IMR-90 (cell line): Measurements from ENCODE around the gene RASL11B. TPM values are rescaled to one million over a fixed set of nuclear protein-coding genes. Genes with fewer than 3 reads are reported as not detected.

Source experiments
- ATAC-seq: fragments of 200-7000 bp; cut with Tn5 transposase; 2 replicates; pipeline ENCODE4 v1.9.1; 2020; ENCODE audit warnings: low read depth, mild to moderate bottlenecking, moderate library complexity
- BruUV-seq: library from RNA; stranded (reverse); fragments of 400-500 nt; replicated peaks from 2 replicates; lab custom pipeline; 2021; lab: Mats Ljungman, UMichigan
- CTCF ChIA-PET: fragments of 300-600 bp; formaldehyde crosslinking; extraction: SDS; loops from one replicate; lab custom pipeline; 2021; ENCODE audit warnings: antibody characterized with exemption; lab: Yijun Ruan, JAX
- POLR2A ChIA-PET: fragments of 300-600 bp; sonication (Branson Sonifier 250); formaldehyde crosslinking; loops from one replicate; lab custom pipeline; 2022; ENCODE audit warnings: antibody characterized with exemption; ENCODE audit not compliant: unreplicated experiment; lab: Charles Lee
- DNase-seq: peaks from one replicate; pipeline ENCODE4 v3.0.0; 2013
- H2AFZ ChIP-seq: replicated peaks from 2 replicates; pipeline ENCODE3; 2013; ENCODE audit warnings: low read length, mild to moderate bottlenecking; ENCODE audit not compliant: poor library complexity
- H2AK5ac ChIP-seq: 2 replicates; pipeline ENCODE4 v1.6.1; 2013; ENCODE audit warnings: low read depth, low read length, inconsistent platforms
- H2AK9ac ChIP-seq: replicated peaks from 2 replicates; pipeline ENCODE3; 2013; ENCODE audit warnings: mild to moderate bottlenecking, low read depth, low read length, moderate library complexity; ENCODE audit not compliant: poor library complexity
- H2BK120ac ChIP-seq: 2 replicates; pipeline ENCODE4 v1.6.1; 2013; ENCODE audit warnings: low read depth, low read length, inconsistent platforms
- H2BK15ac ChIP-seq: 3 replicates; pipeline ENCODE4 v1.6.1; 2013; ENCODE audit warnings: low read depth, low read length, inconsistent platforms
- H2BK20ac ChIP-seq: 2 replicates; pipeline ENCODE4 v1.6.1; 2013; ENCODE audit warnings: low read depth, mild to moderate bottlenecking, inconsistent platforms, low read length, moderate library complexity
- H2BK5ac ChIP-seq: 2 replicates; pipeline ENCODE4 v1.6.1; 2013; ENCODE audit warnings: mild to moderate bottlenecking, low read depth, low read length, inconsistent platforms; ENCODE audit not compliant: poor library complexity, severe bottlenecking
- H3K14ac ChIP-seq: replicated peaks from 2 replicates; pipeline ENCODE4 v1.6.1; 2013; ENCODE audit warnings: low read depth, low read length, inconsistent platforms
- H3K18ac ChIP-seq: 2 replicates; pipeline ENCODE4 v1.6.1; 2013; ENCODE audit warnings: low read depth, low read length, control low read depth
- H3K23ac ChIP-seq: 2 replicates; pipeline ENCODE4 v1.6.1; 2013; ENCODE audit warnings: low read depth, low read length, inconsistent platforms
- H3K27ac ChIP-seq: 2 replicates; pipeline ENCODE4 v1.5.1; 2013; ENCODE audit warnings: mild to moderate bottlenecking, control low read depth, low read length; ENCODE audit not compliant: insufficient read depth
- H3K27me3 ChIP-seq: 2 replicates; pipeline ENCODE4 v1.6.1; 2013; ENCODE audit warnings: low read length; ENCODE audit not compliant: control insufficient read depth, insufficient read depth
- H3K36me3 ChIP-seq: 2 replicates; pipeline ENCODE4 v1.6.1; 2013; ENCODE audit warnings: low read length, mixed read lengths; ENCODE audit not compliant: control insufficient read depth, insufficient read depth
- H3K4ac ChIP-seq: 2 replicates; pipeline ENCODE4 v1.6.1; 2013; ENCODE audit warnings: low read depth, low read length, inconsistent platforms
- H3K4me1 ChIP-seq: 2 replicates; pipeline ENCODE4 v1.6.1; 2013; ENCODE audit warnings: low read length, mixed read lengths; ENCODE audit not compliant: control insufficient read depth, insufficient read depth
- H3K4me2 ChIP-seq: 2 replicates; pipeline ENCODE4 v1.6.1; 2013; ENCODE audit warnings: low read depth, mild to moderate bottlenecking, control low read depth, low read length, moderate library complexity
- H3K4me3 ChIP-seq: 2 replicates; pipeline ENCODE4 v1.5.1; 2013; ENCODE audit warnings: low read depth, mild to moderate bottlenecking, control low read depth, low read length, moderate library complexity; ENCODE audit not compliant: insufficient read depth
- H3K56ac ChIP-seq: 2 replicates; pipeline ENCODE4 v1.6.1; 2013; ENCODE audit warnings: low read length, inconsistent platforms; ENCODE audit not compliant: insufficient read depth; ENCODE audit errors: extremely low read depth
- H3K79me1 ChIP-seq, 2 experiments: 2 replicates each; pipeline ENCODE4 v1.6.1; 2013; ENCODE audit warnings: low read length in 2 of 2, inconsistent platforms in 1 of 2, low read depth in 1 of 2
- H3K9ac ChIP-seq: 2 replicates; pipeline ENCODE4 v1.6.1; 2013; ENCODE audit warnings: low read depth, low read length, control low read depth
- H3K9me1 ChIP-seq: 2 replicates; pipeline ENCODE4 v1.6.1; 2013; ENCODE audit warnings: low read length, inconsistent platforms; ENCODE audit not compliant: insufficient read depth
- H3K9me3 ChIP-seq: 2 replicates; pipeline ENCODE4 v1.6.1; 2013; ENCODE audit warnings: low read length; ENCODE audit not compliant: control insufficient read depth, insufficient read depth
- H4K20me1 ChIP-seq: 2 replicates; pipeline ENCODE4 v1.6.1; 2013; ENCODE audit warnings: low read length, inconsistent platforms; ENCODE audit not compliant: insufficient read depth
- H4K5ac ChIP-seq: 2 replicates; pipeline ENCODE4 v1.6.1; 2013; ENCODE audit warnings: mild to moderate bottlenecking, low read depth, low read length, control low read depth
- H4K8ac ChIP-seq, 2 experiments: 2 replicates each; pipeline ENCODE4 v1.6.1; 2013; ENCODE audit warnings: low read depth in 2 of 2, low read length in 2 of 2, control low read depth in 1 of 2, inconsistent platforms in 1 of 2
- H4K91ac ChIP-seq: 2 replicates; pipeline ENCODE4 v1.6.1; 2013; ENCODE audit warnings: low read depth, low read length, inconsistent platforms; ENCODE audit not compliant: insufficient read depth
- BHLHE40 ChIP-seq: fragments of 150-350 bp; IDR thresholded peaks from 2 replicates; pipeline ENCODE4 v1.6.1; 2016; ENCODE audit warnings: mild to moderate bottlenecking, low read depth, low read length
- CEBPB ChIP-seq: IDR thresholded peaks from 2 replicates; pipeline ENCODE4 v1.6.1; 2012; ENCODE audit warnings: low read depth, low read length, improper control_type of control experiment
- CHD1 ChIP-seq: IDR thresholded peaks from 2 replicates; pipeline ENCODE4 v1.6.1; 2012; ENCODE audit warnings: low read depth, low read length, improper control_type of control experiment
- CTCF ChIP-seq: conservative IDR thresholded peaks from 2 replicates; pipeline ENCODE4 v1.5.1; 2012; ENCODE audit warnings: mild to moderate bottlenecking, low read depth, low read length, improper control_type of control experiment
- ELK1 ChIP-seq: fragments of 150-350 bp; IDR thresholded peaks from 2 replicates; pipeline ENCODE4 v1.6.1; 2016; ENCODE audit warnings: low read depth, mild to moderate bottlenecking, low read length, moderate library complexity, borderline replicate concordance
- FOS ChIP-seq: fragments of 150-350 bp; IDR thresholded peaks from 2 replicates; pipeline ENCODE4 v1.6.1; 2016; ENCODE audit warnings: low read depth, low read length
- MAFK ChIP-seq: IDR thresholded peaks from 2 replicates; pipeline ENCODE4 v1.6.1; 2012; ENCODE audit warnings: low read depth, low read length, improper control_type of control experiment
- MAZ ChIP-seq: IDR thresholded peaks from 2 replicates; pipeline ENCODE4 v1.6.1; 2012; ENCODE audit warnings: low read depth, mild to moderate bottlenecking, low read length, improper control_type of control experiment, moderate library complexity, borderline replicate concordance
- MXI1 ChIP-seq: IDR thresholded peaks from 2 replicates; pipeline ENCODE4 v1.6.1; 2012; ENCODE audit warnings: low read depth, mild to moderate bottlenecking, low read length, moderate library complexity, borderline replicate concordance
- NFE2L2 ChIP-seq: fragments of 150-350 bp; IDR thresholded peaks from 2 replicates; pipeline ENCODE4 v1.6.1; 2016; ENCODE audit warnings: low read depth, mild to moderate bottlenecking, low read length
- POLR2A ChIP-seq: IDR thresholded peaks from 2 replicates; pipeline ENCODE4 v1.6.1; 2012; ENCODE audit warnings: mild to moderate bottlenecking, low read depth, low read length
- RAD21 ChIP-seq: IDR thresholded peaks from 2 replicates; pipeline ENCODE4 v1.6.1; 2012; ENCODE audit warnings: low read length, improper control_type of control experiment
- RCOR1 ChIP-seq: IDR thresholded peaks from 2 replicates; pipeline ENCODE4 v1.6.1; 2012; ENCODE audit warnings: mild to moderate bottlenecking, low read length, improper control_type of control experiment; ENCODE audit not compliant: insufficient replicate concordance
- RFX5 ChIP-seq: IDR thresholded peaks from 2 replicates; pipeline ENCODE4 v1.8.0; 2012; ENCODE audit warnings: low read depth, mild to moderate bottlenecking, low read length, moderate library complexity
- SMC3 ChIP-seq: fragments of 150-350 bp; IDR thresholded peaks from 2 replicates; pipeline ENCODE4 v1.6.1; 2016; ENCODE audit warnings: low read depth, mild to moderate bottlenecking, antibody characterized with exemption, low read length, moderate library complexity
- USF2 ChIP-seq: fragments of 150-350 bp; IDR thresholded peaks from 2 replicates; pipeline ENCODE4 v1.6.1; 2017; ENCODE audit warnings: mild to moderate bottlenecking, antibody characterized with exemption, low read length, low read depth
- WGBS, 2 experiments: methylation state at CpG; one replicate each; pipeline versions ENCODE4 v1.1.5 to v1.1.7; 2013; ENCODE audit warnings: missing lambda C conversion rate in 2 of 2; ENCODE audit not compliant: insufficient read length in 1 of 2; ENCODE audit errors: extremely low coverage in 2 of 2; 5-methylcytosine and 5-hydroxymethylcytosine counted together
- dilution Hi-C: fragments of 300-500 bp; cut with HindIII; formaldehyde crosslinking; loops from one replicate; pipeline ENCODE4 v1.14.3; 2018; ENCODE audit warnings: low sequenced_read_pairs; ENCODE audit not compliant: unreplicated experiment
- in situ Hi-C: fragments of 300-500 bp; cut with MboI; formaldehyde crosslinking; loops from 3 replicates; pipeline ENCODE4 v1.14.3; 2019; ENCODE audit warnings: low sequenced_read_pairs, inconsistent platforms, mixed read lengths
- intact Hi-C: fragments of 100-400 bp; cut with micrococcal nuclease; formaldehyde crosslinking; loops from 2 replicates; pipeline ENCODE4 v1.10.0; 2022
- polyA plus RNA-seq, 3 experiments: library from polyadenylated mRNA; depleted of rRNA; stranded (reverse); fragments of >200 nt; gene quantifications; 2 replicates each; pipeline ENCODE4 v1.2.3, GENCODE V29; 2012; ENCODE audit warnings: low replicate concordance in 1 of 3
- total RNA-seq: library from RNA; depleted of rRNA; stranded (reverse); fragments of >200 nt; gene quantifications from 2 replicates; pipeline ENCODE4 v1.2.3, GENCODE V29; 2012

The RASL11B gene
- total and polyA plus RNA-seq, 2 of the 4 experiments (the other 2 are of a cell fraction) = 0.18 to 0.31 TPM

- Histone ChIP-seq H2AK9ac (no peak overlapping the region), H3K9me3 (no peaks in the 10 kb centered on the region), H4K5ac (no peak overlapping the region), H3K4ac (peak overlapping the region; percentile 11), H4K20me1 (no peaks in the 10 kb centered on the region), H3K4me2 (no peak overlapping the region), H3K79me1 (no peaks in the 10 kb centered on the region), H3K56ac (no peak overlapping the region), H2BK5ac (no peak overlapping the region), H3K4me1 (peaks cover 16% of the 10 kb centered on the region), H2BK120ac (peak overlapping the region; percentile 29; the same call in 1 of the 2 replicates), H2AK5ac (no peak overlapping the region; the same call in 1 of the 2 replicates), H2BK20ac (no peak overlapping the region), H3K18ac (peak overlapping the region; percentile 27; the same call in 1 of the 2 replicates), H2AFZ (no peak overlapping the region), H3K36me3 (no peaks in the 10 kb centered on the region; the same call in 1 of the 2 replicates), H3K14ac (0 out of 2 replicates have a peak overlapping the region, but pooled peaks have one; percentile 4), H3K4me3 (no peak overlapping the region), H3K27ac (no peak overlapping the region), H3K27me3 (no peaks in the 10 kb centered on the region), H3K9me1 (peaks cover 2% of the 10 kb centered on the region), H3K23ac (no peak overlapping the region), H3K9ac (no peak overlapping the region), H4K8ac (no peak overlapping the region), H4K91ac (no peak overlapping the region), H2BK15ac (no peak overlapping the region)
- ATAC-seq = no peak
- POLR2A ChIA-PET = no interaction called here
- no peak for DNase-seq
- intact Hi-C loops (no loop called here), dilution Hi-C loops (no loop called here), in situ Hi-C loops (no loop called here)
- BruUV-seq = no TSS peak
- TF ChIP-seq POLR2A = no peak
- no peak for TF ChIP-seq BHLHE40
- TF ChIP-seq CEBPB = no peak
- no peak for TF ChIP-seq SMC3
- no peak for TF ChIP-seq RAD21
- TF ChIP-seq CTCF = no peak
- TF ChIP-seq FOS = no peak
- no peak for TF ChIP-seq USF2
- no peak for TF ChIP-seq NFE2L2
- no peak for TF ChIP-seq MAZ
- no peak for TF ChIP-seq RFX5
- no peak for TF ChIP-seq MXI1
- no peak for TF ChIP-seq ELK1
- TF ChIP-seq MAFK = no peak
- TF ChIP-seq CHD1 = no peak
- no peak for TF ChIP-seq RCOR1
- CTCF ChIA-PET = no interaction called here
- no CpG with 5 or more reads among the region's 6 CpGs for WGBS, 2 experiments
These were observed 53.7 kb downstream of the RASL11B start for GRCh38 chr4:52915730-52916300.
